Right ventricle myocardium inferior (tissue), 1 donor: ENCODE measurements around the gene ADORA3. TPM values are rescaled to one million over a fixed set of nuclear protein-coding genes. Genes with fewer than 3 reads are reported as not detected.
A peak's percentile ranks its signal among the peaks of the same experiment; 100 is the strongest.

Experiments
- ATAC-seq: fragments of 200-7000 bp; cut with Tn5 transposase; one replicate; pipeline ENCODE4 v1.9.1; 2020; ENCODE audit warnings: mild to moderate bottlenecking, moderate library complexity
- DNase-seq: peaks from one replicate; pipeline ENCODE4 v3.0.0; 2021; ENCODE audit errors: missing footprints
- intact Hi-C: fragments of 100-400 bp; cut with DNase I; formaldehyde crosslinking; loops from one replicate; pipeline ENCODE4 v1.11.0; 2022
- total RNA-seq: library from RNA; stranded (reverse); fragmentation: NEBNext Ultra II Directional; extraction: Animal tissue kit (Norgen Biotek cat#: 25700); gene quantifications from one replicate; pipeline ENCODE4 v1.2.1, GENCODE V29; 2021
- donor health status: DM: no; HTN: yes; CAD: no; lungs with severe emphysema.

Gene ADORA3
- total RNA-seq, 1 donor from 2014 or later: 3.8 TPM

DNA sequence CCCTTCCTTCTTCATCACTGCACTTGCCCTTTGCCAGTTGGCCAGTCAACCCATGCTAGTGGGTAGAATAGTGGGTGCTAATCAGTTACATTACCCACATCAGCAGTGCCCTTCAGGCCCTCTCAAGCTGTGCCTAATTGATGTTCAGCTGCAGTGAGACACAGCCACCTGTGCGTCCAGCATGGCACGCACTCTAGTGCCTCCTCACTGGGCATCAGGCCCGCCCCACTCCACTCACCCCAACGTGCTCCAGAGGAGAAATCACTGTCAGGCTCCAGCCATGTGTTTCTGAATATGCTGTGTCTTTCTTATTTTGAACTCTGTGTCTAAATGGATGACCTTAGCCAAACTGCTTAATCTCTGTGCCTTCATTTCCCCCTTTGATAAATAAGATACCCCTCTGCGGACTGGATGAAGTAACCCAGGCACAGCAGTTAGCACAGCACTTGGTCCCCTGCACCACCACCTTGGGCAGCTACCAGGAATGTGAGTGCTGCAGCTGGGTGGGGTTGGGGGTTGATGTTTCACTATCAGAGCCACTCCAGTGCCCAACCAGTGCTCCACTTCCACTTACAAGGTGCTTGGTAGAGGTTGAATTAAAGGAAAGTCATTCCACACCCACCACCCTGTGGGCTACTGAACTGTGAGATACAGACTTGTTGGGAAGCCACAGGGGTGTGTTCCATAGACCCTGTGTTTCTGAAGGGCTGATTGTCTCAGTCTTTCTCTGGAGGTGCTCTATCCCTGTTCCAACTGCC lies 8.9 kb upstream of the ADORA3 start:
- intact Hi-C loops: loop anchor here (5.0 to 10.0 kb wide), 2 partner anchors 45 to 112 kb away; no protein-coding TSS in a partner anchor
- ATAC-seq: no peak
- DNase-seq: no peak

- intact Hi-C loops: loop anchor here (5.0 to 10.0 kb wide), 2 partner anchors 46 to 113 kb away; no protein-coding TSS in a partner anchor
- ATAC-seq: no peak
- no peak for DNase-seq
These were observed 7.9 kb upstream of the ADORA3 start for GRCh38 chr1:111511370-111511769.

DNA sequence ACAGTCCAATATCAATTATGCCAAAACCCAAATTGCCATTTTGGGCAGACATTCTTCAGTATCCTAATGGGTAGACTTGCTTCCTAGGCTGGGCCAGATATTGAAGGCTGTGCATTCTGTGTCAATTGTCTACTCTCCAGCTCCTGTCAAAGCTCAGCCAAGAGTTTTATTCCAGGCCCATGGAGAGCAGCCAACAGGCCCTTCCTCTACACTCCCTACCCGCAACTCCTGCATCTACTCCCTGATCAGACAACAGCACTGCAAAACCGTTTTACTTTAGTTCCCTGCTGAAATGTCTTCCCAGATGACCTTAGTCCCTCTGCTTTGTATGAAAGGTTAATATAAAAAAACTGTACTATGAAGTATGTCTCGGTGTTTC lies 6.6 kb upstream of the ADORA3 start:
- no peak for DNase-seq
- intact Hi-C loops: loop anchor here (2.0 to 10.0 kb wide), 4 partner anchors 47 to 247 kb away; partner anchors contain the start of gene DDX20

DNA sequence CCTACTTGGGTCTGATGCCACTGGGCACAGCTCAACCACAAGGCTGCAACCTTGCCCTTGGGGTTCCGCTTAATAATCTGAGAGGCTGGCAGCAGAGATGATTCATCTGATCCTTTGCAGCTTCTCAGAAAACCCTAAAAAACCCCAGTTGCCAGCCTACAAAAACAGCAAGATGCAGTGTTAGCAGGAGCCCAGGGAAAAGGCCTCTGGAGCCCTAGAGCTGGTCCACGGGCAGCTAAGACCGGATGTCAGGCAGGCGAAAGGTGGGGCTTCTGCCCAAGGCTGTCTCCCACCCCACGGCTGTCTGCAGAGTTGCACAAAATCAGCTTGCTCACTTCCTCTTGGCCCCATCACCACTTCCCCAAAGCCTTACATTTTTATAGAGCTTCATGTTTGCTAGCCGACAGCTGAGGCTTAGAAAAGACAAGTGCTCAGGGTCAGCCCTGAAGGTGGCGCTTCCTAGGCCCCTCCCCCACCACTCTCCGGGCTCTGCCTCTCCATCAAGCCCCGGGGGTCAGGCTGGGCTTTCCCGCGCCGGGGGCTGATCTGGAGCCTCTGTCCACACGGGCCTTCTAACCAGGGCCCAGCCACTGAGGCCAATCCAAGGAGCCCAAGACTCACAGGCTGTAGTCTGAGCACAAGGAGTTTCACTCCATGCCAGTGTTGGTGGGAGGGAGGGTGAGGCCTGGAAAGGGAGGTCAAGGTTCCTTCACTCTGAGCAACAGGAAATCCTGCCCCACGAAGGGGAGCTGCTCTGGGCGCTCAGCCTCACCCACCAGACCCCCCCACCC lies 4.2 kb upstream of the ADORA3 start:
- DNase-seq (peak; percentile 91), ATAC-seq (peak; percentile 73)
- intact Hi-C loops: loop anchor here (1.0 to 5.0 kb wide), 3 partner anchors 85 to 250 kb away; partner anchors contain the start of gene DDX20

More for the DNA sequence above, 6.6 kb upstream of the ADORA3 start:
- peak; percentile 56 for ATAC-seq

- no peak for ATAC-seq
- no peak for DNase-seq
- intact Hi-C loops: loop anchor here (5.0 kb wide), 1 partner anchor 251 kb away; the partner anchor contains the start of gene DDX20
These were observed 3.1 kb upstream of the ADORA3 start for GRCh38 chr1:111506561-111506960.

GRCh38 chr1:111505641-111506119 lies 2.2 kb upstream of the ADORA3 start:
- DNase-seq (no peak), ATAC-seq (no peak)
- intact Hi-C loops: loop anchor here (5.0 kb wide), 1 partner anchor 252 kb away; the partner anchor contains the start of gene DDX20

DNA sequence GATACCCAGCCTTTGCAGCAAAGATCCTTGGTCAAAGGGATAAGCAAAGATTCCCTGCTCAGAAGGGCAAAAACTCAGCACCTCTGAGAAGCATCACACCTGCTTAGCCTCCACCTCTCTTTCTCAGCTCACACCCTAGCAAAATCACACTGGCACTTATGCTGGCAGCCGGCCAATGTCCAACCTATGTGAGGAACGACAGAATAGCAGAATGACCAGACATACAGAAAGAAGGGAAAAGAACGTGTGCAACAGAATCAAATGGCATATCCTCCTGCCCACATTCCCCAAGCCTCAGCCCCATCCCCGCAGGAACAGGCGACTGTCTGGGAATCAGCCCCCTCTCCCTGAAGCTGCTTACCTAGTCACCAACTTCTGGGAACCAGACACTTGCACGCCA lies 664 bp upstream of the ADORA3 start:
- no peak for ATAC-seq
- intact Hi-C loops: no loop called here

GRCh38 chr1:111501645-111502044 lies 1.8 kb downstream of the ADORA3 start:
- intact Hi-C loops: no loop called here
- DNase-seq (no peak), ATAC-seq (no peak)

More for the DNA sequence above, 664 bp upstream of the ADORA3 start:
- no peak for DNase-seq

DNA sequence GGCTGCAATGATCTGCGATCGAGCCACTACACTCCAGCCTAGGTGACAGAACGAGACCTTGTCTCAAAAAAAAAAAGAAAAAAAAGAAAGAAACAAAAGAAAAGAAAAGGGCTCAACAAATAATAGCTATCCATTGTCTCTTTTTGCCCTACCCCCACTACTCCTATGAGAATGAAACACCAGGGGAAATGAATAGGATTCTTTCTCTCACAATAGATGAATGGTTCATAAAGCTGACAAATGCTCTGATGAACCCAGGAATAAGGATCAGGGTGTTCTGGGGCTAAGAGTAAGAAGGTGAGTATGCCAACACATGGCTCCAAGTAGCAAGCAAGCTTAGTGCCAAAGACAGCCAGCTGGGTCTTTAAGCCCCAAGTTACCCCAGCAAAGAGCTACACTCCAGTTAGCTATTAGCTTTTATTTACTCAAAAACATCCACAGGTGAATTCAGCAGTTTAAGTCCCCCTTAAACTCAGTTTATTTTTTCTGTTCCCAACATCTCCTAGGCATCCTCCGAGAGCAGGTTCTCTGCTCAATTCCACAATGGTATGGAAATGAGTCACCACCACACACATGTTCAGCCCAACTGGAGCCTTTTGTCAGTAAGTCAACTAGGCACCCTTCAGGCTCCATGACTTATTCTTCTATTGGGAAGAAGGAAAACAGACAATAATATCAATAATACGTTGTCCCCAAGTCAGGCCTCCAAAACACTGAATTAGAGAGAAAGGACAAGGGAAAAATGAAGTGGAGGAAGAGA lies 4.2 kb downstream of the ADORA3 start:
- DNase-seq: no peak
- intact Hi-C loops: no loop called here
- no peak for ATAC-seq

GRCh38 chr1:111497592-111497991 lies 5.8 kb downstream of the ADORA3 start:
- intact Hi-C loops: no loop called here
- DNase-seq (no peak), ATAC-seq (no peak)

GRCh38 chr1:111496398-111496797 lies 7.0 kb downstream of the ADORA3 start:
- intact Hi-C loops: no loop called here
- no peak for DNase-seq
- no peak for ATAC-seq

GRCh38 chr1:111491070-111491469 lies 12.4 kb downstream of the ADORA3 start:
- ATAC-seq: no peak
- intact Hi-C loops: no loop called here

DNA sequence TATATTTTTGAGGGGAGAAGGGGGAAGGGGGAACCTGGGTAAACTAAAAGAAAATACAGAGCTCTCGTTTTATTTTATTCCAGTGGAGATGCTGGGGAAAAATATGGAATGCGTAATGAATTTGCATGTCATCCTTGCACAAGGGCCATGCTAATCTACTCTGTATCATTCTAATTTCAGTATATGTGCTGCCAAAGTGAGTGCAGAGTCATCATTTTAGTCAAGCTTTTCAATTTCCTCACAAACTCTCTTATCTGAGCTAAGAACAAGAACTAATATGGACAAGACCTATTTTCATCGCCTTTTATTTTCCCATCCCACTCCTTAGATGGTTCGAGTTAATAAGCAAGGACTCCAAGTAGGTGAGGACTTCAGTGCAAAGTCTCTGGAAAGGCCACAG lies 13.2 kb downstream of the ADORA3 start:
- ATAC-seq (no peak), DNase-seq (no peak)
- intact Hi-C loops: no loop called here

More at GRCh38 chr1:111491070-111491469, 12.4 kb downstream of the ADORA3 start:
- no peak for DNase-seq

DNA sequence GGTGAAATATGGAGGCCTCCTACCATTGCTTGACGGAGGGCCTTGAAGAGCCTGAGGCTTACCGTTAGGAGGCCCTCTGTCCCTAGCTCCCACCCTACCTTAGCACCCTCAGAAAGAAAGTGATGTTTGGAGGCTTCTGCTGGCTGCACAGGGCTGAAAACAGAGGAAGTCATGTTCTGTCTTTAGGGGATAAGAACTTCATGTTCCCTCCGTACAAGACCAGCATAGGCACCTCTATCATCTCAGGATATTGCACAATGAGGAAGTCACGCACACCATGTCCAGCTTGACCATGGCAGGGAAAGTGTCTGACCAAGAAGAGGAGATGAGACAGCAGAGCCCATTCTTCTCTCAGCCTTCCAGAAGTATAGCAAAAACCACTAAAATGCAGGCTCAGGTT lies 13.8 kb downstream of the ADORA3 start:
- intact Hi-C loops: no loop called here

GRCh38 chr1:111488669-111489068 lies 14.8 kb downstream of the ADORA3 start:
- ATAC-seq (no peak), DNase-seq (no peak)
- intact Hi-C loops: no loop called here

More for the DNA sequence above, 13.8 kb downstream of the ADORA3 start:
- DNase-seq (no peak), ATAC-seq (peak; percentile 82)

GRCh38 chr1:111487133-111487532 lies 16.3 kb downstream of the ADORA3 start:
- intact Hi-C loops: no loop called here
- DNase-seq (no peak), ATAC-seq (no peak)

DNA sequence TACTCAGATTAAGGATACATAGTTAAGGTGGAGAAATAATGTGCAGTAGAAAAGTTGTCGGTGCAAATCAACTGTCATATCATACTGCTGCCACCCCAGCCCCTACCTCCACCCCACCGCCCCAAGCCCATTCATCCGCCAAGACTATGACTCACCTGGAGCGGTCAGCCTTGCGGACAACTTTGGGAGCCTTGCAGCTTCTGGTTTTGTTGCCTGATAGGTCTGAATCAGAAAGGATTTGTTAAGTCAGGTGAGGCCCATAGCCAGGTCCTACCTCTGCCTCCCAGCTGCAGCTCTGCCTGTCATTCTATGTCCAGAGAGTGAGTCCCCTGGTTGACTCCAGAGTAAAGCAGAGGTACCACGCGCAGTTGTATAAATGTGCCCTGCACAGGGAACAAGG lies 17.0 kb downstream of the ADORA3 start:
- ATAC-seq: no peak
- no peak for DNase-seq
- intact Hi-C loops: no loop called here

DNA sequence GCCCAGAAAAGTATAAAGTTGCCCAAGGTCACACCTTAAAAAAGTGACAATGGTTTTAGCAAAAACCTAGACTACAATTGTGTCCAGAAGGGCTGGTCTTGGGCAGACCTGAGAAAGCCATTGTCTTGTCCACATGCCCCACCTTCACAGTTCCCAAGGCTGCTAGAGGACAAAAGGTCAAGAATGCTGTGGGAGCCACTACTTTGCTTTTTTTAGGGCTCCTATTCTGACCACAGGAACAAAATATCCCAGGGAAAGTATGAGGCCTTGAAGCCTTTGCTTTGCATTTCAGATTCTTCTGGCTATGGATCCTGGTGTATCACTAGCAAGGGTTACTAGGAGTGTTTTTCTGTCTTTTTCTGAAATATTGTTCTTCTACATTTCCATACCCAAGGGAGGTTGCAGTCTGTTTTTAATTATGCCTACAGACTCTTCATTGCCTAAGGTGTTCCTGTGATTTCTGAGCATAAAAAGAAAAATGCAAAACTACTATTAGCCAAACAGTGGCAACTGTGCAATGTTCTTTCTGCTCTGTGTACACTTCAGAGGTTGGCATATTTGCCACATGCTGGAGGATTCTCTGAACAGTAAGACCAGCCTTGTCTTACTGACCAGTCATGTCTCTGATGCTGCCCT lies 18.9 kb downstream of the ADORA3 start:
- ATAC-seq (no peak), DNase-seq (no peak)
- intact Hi-C loops: loop anchor here (5.0 kb wide), 1 partner anchor 263 kb away; no protein-coding TSS in a partner anchor
